WTC11 (cell line): ENCODE results near the gene TBPL2. TPM values are rescaled to one million over a fixed set of nuclear protein-coding genes. Genes with fewer than 3 reads are reported as not detected.

ENCODE experiments used
- ATAC-seq: fragments of 200-7000 bp; cut with Tn5 transposase; 2 replicates; pipeline ENCODE4 v1.10.0; 2021; ENCODE audit warnings: mild to moderate bottlenecking, moderate library complexity
- CTCF ChIA-PET: fragments of 300-600 bp; sonication (Branson Sonifier 250); formaldehyde crosslinking; loops from one replicate; lab custom pipeline; 2021; ENCODE audit warnings: antibody characterized with exemption; lab: Charles Lee
- POLR2A ChIA-PET: fragments of 350-600 bp; sonication (Branson Sonifier 250); formaldehyde crosslinking; loops from one replicate; lab custom pipeline; 2021; ENCODE audit warnings: antibody characterized with exemption; lab: Charles Lee
- DNase-seq: peaks from one replicate; pipeline ENCODE4 v3.0.0; 2021; ENCODE audit warnings: low spot score
- H3K27ac Mint-ChIP-seq: 2 replicates; pipeline ENCODE4 v1.8.0; 2021; ENCODE audit warnings: mixed read lengths
- H3K27me3 Mint-ChIP-seq: 2 replicates; pipeline ENCODE4 v1.8.0; 2021; ENCODE audit warnings: low read depth, mild to moderate bottlenecking, moderate library complexity, mixed read lengths
- H3K36me3 Mint-ChIP-seq: 2 replicates; pipeline ENCODE4 v1.8.0; 2021; ENCODE audit warnings: mixed read lengths
- H3K4me1 Mint-ChIP-seq: 2 replicates; pipeline ENCODE4 v1.8.0; 2022; ENCODE audit warnings: mixed read lengths
- H3K4me3 Mint-ChIP-seq: 2 replicates; pipeline ENCODE4 v1.8.0; 2021; ENCODE audit warnings: mild to moderate bottlenecking, moderate library complexity, mixed read lengths
- H3K9me3 Mint-ChIP-seq: 2 replicates; pipeline ENCODE4 v1.8.0; 2021; ENCODE audit warnings: mixed read lengths
- ESRRA ChIP-seq: sonication (generic); formaldehyde crosslinking; IDR thresholded peaks from 2 replicates; pipeline ENCODE4 v1.8.1; 2022; ENCODE audit warnings: mild to moderate bottlenecking, missing genetic modification reagents, borderline replicate concordance
- FOXK1 ChIP-seq: sonication (generic); formaldehyde crosslinking; IDR thresholded peaks from 2 replicates; pipeline ENCODE4 v1.8.0; 2022; ENCODE audit warnings: mild to moderate bottlenecking, moderate library complexity, missing genetic modification reagents
- NFATC4 ChIP-seq: fragments of 250-450 bp; sonication (Bioruptor Pico); IDR thresholded peaks from 2 replicates; pipeline ENCODE4 v1.9.0; 2021; ENCODE audit warnings: mild to moderate bottlenecking
- NFYB ChIP-seq: sonication (generic); formaldehyde crosslinking; conservative IDR thresholded peaks from 2 replicates; pipeline ENCODE4 v1.8.0; 2022; ENCODE audit warnings: low read depth, missing genetic modification reagents
- NR2C2 ChIP-seq: sonication (generic); formaldehyde crosslinking; IDR thresholded peaks from 2 replicates; pipeline ENCODE4 v1.8.0; 2022; ENCODE audit warnings: mild to moderate bottlenecking, missing genetic modification reagents
- RELA ChIP-seq: sonication (generic); formaldehyde crosslinking; IDR thresholded peaks from 2 replicates; pipeline ENCODE4 v1.8.1; 2022; ENCODE audit warnings: missing genetic modification reagents, mild to moderate bottlenecking, borderline replicate concordance
- SP1 ChIP-seq: sonication (generic); formaldehyde crosslinking; conservative IDR thresholded peaks from 2 replicates; pipeline ENCODE4 v1.8.1; 2022; ENCODE audit warnings: missing genetic modification reagents
- TCF7 ChIP-seq: sonication (generic); formaldehyde crosslinking; IDR thresholded peaks from 2 replicates; pipeline ENCODE4 v1.8.0; 2022; ENCODE audit warnings: mild to moderate bottlenecking, low read depth, missing genetic modification reagents, moderate library complexity
- TEAD1 ChIP-seq: sonication (generic); formaldehyde crosslinking; IDR thresholded peaks from 2 replicates; pipeline ENCODE4 v1.8.0; 2022; ENCODE audit warnings: mild to moderate bottlenecking, missing genetic modification reagents
- ZNF232 ChIP-seq: sonication (generic); formaldehyde crosslinking; IDR thresholded peaks from 2 replicates; pipeline ENCODE4 v1.8.0; 2022; ENCODE audit warnings: mild to moderate bottlenecking, missing genetic modification reagents
- ZNF263 ChIP-seq: sonication (generic); formaldehyde crosslinking; IDR thresholded peaks from 2 replicates; pipeline ENCODE4 v1.8.1; 2022; ENCODE audit warnings: low read depth, mild to moderate bottlenecking, moderate library complexity, missing genetic modification reagents
- ZNF317 ChIP-seq: sonication (generic); formaldehyde crosslinking; IDR thresholded peaks from 2 replicates; pipeline ENCODE4 v1.8.1; 2023; ENCODE audit warnings: low read depth, mild to moderate bottlenecking, moderate library complexity, missing genetic modification reagents, borderline replicate concordance
- ZNF416 ChIP-seq: fragments of 250-450 bp; sonication (Bioruptor Pico); IDR thresholded peaks from 2 replicates; pipeline ENCODE4 v1.9.0; 2021; ENCODE audit warnings: mild to moderate bottlenecking, inconsistent platforms
- ZNF423 ChIP-seq: fragments of 250-450 bp; sonication (Bioruptor Pico); IDR thresholded peaks from 2 replicates; pipeline ENCODE4 v2.1.2; 2022; ENCODE audit warnings: mild to moderate bottlenecking, moderate library complexity
- total RNA-seq: library from RNA; stranded (reverse); gene quantifications from 3 replicates; pipeline ENCODE4 v1.2.3, GENCODE V29; 2021
- TF ChIP-seq, protein P1 (sequence below): sonication (generic); formaldehyde crosslinking; IDR thresholded peaks from 2 replicates; pipeline ENCODE4 v1.8.1; 2023; ENCODE audit warnings: mild to moderate bottlenecking, missing genetic modification reagents, moderate library complexity
- TF ChIP-seq, protein P2 (sequence below): sonication (generic); formaldehyde crosslinking; IDR thresholded peaks from 2 replicates; pipeline ENCODE4 v1.8.1; 2022; ENCODE audit warnings: low read depth, mild to moderate bottlenecking, moderate library complexity, missing genetic modification reagents, borderline replicate concordance
- TF ChIP-seq, protein P3 (sequence below): fragments of 250-450 bp; sonication (Bioruptor Pico); IDR thresholded peaks from 2 replicates; pipeline ENCODE4 v1.9.0; 2021; ENCODE audit warnings: mild to moderate bottlenecking
- TF ChIP-seq, protein P4 (sequence below): sonication (generic); formaldehyde crosslinking; IDR thresholded peaks from 2 replicates; pipeline ENCODE4 v1.8.1; 2022; ENCODE audit warnings: missing genetic modification reagents, borderline replicate concordance
- TF ChIP-seq, protein P5 (sequence below): fragments of 250-450 bp; sonication (Bioruptor Pico); IDR thresholded peaks from 2 replicates; pipeline ENCODE4 v1.9.0; 2021; ENCODE audit warnings: mild to moderate bottlenecking
- TF ChIP-seq, protein P6 (sequence below): sonication (generic); formaldehyde crosslinking; IDR thresholded peaks from 2 replicates; pipeline ENCODE4 v1.8.0; 2023; ENCODE audit warnings: mild to moderate bottlenecking, missing genetic modification reagents

The TBPL2 gene
- total RNA-seq, 1 experiment from 2014 or later, result not detected

DNA sequence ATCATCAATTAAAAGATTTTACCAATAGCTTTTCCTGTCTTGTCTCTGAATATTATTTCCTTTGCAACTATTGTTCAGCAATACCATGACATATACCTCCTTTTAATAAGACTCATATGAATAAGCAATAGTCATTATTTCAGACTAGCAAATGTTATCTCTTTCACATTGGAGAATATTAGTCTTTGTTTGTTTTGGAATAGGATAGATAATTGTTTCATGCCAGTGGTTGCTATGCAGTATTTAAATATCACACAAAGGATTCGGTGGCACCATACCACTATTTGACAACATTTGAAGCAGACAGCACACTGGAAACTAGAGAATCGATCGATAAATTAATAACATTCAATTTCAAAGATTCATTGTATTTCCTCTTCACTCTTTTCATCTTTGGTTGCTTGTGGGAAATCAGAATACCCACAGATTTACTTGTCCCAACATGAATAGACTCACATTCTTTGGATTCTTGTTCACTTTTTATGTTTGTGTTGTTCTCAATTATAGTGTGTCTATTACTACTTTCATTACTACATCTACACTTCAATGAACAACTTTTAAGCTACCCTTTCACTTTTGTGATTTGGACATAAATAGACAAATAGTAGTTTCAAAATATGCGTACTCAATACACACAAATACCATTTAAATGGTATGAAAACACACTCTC is 42.7 kb upstream of the TBPL2 start:
- Mint-ChIP-seq H3K4me1 (peaks cover 3% of the 10 kb centered on the region; the same call in 1 of the 2 replicates), H3K36me3 (no peaks in the 10 kb centered on the region), H3K4me3 (no peak overlapping the region), H3K9me3 (no peaks in the 10 kb centered on the region)
- POLR2A ChIA-PET, result no interaction called here
- ATAC-seq, result no peak
- TF ChIP-seq ZNF423 (no peak), ZNF416 (no peak), ESRRA (CRISPR knock-in tag) (no peak), NFATC4 (CRISPR knock-in tag) (no peak), SP1 (CRISPR knock-in tag) (no peak), FOXK1 (no peak), ZNF263 (CRISPR knock-in tag) (no peak), ZNF317 (no peak), RELA (CRISPR knock-in tag) (no peak), NR2C2 (CRISPR knock-in tag) (no peak), NFYB (CRISPR knock-in tag) (no peak)
- TF ChIP-seq, protein P1, sequence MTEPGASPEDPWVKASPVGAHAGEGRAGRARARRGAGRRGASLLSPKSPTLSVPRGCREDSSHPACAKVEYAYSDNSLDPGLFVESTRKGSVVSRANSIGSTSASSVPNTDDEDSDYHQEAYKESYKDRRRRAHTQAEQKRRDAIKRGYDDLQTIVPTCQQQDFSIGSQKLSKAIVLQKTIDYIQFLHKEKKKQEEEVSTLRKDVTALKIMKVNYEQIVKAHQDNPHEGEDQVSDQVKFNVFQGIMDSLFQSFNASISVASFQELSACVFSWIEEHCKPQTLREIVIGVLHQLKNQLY (CRISPR knock-in tag), result no peak
- TF ChIP-seq, protein P2, sequence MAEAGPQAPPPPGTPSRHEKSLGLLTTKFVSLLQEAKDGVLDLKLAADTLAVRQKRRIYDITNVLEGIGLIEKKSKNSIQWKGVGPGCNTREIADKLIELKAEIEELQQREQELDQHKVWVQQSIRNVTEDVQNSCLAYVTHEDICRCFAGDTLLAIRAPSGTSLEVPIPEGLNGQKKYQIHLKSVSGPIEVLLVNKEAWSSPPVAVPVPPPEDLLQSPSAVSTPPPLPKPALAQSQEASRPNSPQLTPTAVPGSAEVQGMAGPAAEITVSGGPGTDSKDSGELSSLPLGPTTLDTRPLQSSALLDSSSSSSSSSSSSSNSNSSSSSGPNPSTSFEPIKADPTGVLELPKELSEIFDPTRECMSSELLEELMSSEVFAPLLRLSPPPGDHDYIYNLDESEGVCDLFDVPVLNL (CRISPR knock-in tag), result no peak
- TF ChIP-seq, protein P3, sequence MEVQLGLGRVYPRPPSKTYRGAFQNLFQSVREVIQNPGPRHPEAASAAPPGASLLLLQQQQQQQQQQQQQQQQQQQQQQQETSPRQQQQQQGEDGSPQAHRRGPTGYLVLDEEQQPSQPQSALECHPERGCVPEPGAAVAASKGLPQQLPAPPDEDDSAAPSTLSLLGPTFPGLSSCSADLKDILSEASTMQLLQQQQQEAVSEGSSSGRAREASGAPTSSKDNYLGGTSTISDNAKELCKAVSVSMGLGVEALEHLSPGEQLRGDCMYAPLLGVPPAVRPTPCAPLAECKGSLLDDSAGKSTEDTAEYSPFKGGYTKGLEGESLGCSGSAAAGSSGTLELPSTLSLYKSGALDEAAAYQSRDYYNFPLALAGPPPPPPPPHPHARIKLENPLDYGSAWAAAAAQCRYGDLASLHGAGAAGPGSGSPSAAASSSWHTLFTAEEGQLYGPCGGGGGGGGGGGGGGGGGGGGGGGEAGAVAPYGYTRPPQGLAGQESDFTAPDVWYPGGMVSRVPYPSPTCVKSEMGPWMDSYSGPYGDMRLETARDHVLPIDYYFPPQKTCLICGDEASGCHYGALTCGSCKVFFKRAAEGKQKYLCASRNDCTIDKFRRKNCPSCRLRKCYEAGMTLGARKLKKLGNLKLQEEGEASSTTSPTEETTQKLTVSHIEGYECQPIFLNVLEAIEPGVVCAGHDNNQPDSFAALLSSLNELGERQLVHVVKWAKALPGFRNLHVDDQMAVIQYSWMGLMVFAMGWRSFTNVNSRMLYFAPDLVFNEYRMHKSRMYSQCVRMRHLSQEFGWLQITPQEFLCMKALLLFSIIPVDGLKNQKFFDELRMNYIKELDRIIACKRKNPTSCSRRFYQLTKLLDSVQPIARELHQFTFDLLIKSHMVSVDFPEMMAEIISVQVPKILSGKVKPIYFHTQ (CRISPR knock-in tag), result no peak
- TF ChIP-seq, protein P4, sequence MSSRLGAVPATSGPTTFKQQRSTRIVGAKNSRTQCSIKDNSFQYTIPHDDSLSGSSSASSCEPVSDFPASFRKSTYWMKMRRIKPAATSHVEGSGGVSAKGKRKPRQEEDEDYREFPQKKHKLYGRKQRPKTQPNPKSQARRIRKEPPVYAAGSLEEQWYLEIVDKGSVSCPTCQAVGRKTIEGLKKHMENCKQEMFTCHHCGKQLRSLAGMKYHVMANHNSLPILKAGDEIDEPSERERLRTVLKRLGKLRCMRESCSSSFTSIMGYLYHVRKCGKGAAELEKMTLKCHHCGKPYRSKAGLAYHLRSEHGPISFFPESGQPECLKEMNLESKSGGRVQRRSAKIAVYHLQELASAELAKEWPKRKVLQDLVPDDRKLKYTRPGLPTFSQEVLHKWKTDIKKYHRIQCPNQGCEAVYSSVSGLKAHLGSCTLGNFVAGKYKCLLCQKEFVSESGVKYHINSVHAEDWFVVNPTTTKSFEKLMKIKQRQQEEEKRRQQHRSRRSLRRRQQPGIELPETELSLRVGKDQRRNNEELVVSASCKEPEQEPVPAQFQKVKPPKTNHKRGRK (CRISPR knock-in tag), result no peak
- TF ChIP-seq, all 79 proteins: peak for 0
- H3K27ac Mint-ChIP-seq, result no peak overlapping the region
- no peaks in the 10 kb centered on the region for H3K27me3 Mint-ChIP-seq
- no peak for DNase-seq
- CTCF ChIA-PET, result interaction anchor here (1.6 to 1.7 kb wide), 2 partner anchors 37 to 66 kb away, joined by 3 to 7 read pairs; no protein-coding TSS in a partner anchor

GRCh38 chr14:55481769-55482168 is 41.4 kb upstream of the TBPL2 start:
- peaks cover 3% of the 10 kb centered on the region; the same call in 1 of the 2 replicates for H3K4me1 Mint-ChIP-seq

More at GRCh38 chr14:55481769-55482168, 41.4 kb upstream of the TBPL2 start:
- POLR2A ChIA-PET, result no interaction called here
- CTCF ChIA-PET, result no interaction called here
- H3K9me3 Mint-ChIP-seq, result no peaks in the 10 kb centered on the region
- DNase-seq (no peak), ATAC-seq (no peak)
- H3K27ac Mint-ChIP-seq, result no peak overlapping the region
- H3K36me3 Mint-ChIP-seq, result no peaks in the 10 kb centered on the region
- no peaks in the 10 kb centered on the region for H3K27me3 Mint-ChIP-seq
- TF ChIP-seq, protein P5, sequence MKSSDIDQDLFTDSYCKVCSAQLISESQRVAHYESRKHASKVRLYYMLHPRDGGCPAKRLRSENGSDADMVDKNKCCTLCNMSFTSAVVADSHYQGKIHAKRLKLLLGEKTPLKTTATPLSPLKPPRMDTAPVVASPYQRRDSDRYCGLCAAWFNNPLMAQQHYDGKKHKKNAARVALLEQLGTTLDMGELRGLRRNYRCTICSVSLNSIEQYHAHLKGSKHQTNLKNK, result no peak
- TF ChIP-seq TCF7 (no peak), TEAD1 (CRISPR knock-in tag) (no peak), ZNF232 (CRISPR knock-in tag) (no peak), ZNF317 (no peak)
- TF ChIP-seq, protein P6, sequence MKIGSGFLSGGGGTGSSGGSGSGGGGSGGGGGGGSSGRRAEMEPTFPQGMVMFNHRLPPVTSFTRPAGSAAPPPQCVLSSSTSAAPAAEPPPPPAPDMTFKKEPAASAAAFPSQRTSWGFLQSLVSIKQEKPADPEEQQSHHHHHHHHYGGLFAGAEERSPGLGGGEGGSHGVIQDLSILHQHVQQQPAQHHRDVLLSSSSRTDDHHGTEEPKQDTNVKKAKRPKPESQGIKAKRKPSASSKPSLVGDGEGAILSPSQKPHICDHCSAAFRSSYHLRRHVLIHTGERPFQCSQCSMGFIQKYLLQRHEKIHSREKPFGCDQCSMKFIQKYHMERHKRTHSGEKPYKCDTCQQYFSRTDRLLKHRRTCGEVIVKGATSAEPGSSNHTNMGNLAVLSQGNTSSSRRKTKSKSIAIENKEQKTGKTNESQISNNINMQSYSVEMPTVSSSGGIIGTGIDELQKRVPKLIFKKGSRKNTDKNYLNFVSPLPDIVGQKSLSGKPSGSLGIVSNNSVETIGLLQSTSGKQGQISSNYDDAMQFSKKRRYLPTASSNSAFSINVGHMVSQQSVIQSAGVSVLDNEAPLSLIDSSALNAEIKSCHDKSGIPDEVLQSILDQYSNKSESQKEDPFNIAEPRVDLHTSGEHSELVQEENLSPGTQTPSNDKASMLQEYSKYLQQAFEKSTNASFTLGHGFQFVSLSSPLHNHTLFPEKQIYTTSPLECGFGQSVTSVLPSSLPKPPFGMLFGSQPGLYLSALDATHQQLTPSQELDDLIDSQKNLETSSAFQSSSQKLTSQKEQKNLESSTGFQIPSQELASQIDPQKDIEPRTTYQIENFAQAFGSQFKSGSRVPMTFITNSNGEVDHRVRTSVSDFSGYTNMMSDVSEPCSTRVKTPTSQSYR (CRISPR knock-in tag), result no peak
- H3K4me3 Mint-ChIP-seq, result no peak overlapping the region
